Liver (tissue), 9 donors: ENCODE results near the gene EIF3I. TPM values are rescaled to one million over a fixed set of nuclear protein-coding genes. Genes with fewer than 3 reads are reported as not detected.

Experiments used
- DNase-seq: peaks from one replicate; pipeline ENCODE4 v3.0.0-alpha.2; 2017; ENCODE audit warnings: low spot score
- H3K27ac ChIP-seq, 2 donors: one replicate each; pipeline ENCODE4 v1.7.0; 2013; ENCODE audit warnings: inconsistent platforms in 2 of 2, low read length in 2 of 2, control low read depth in 1 of 2, low read depth in 1 of 2, mild to moderate bottlenecking in 1 of 2
- H3K27me3 ChIP-seq, 4 donors: one replicate each; pipeline versions ENCODE4 v1.6.1 to v1.7.0; 2013; ENCODE audit warnings: low read length in 3 of 4, inconsistent platforms in 1 of 4, mild to moderate bottlenecking in 1 of 4, moderate library complexity in 1 of 4; ENCODE audit not compliant: control insufficient read depth in 4 of 4, insufficient read depth in 4 of 4
- H3K36me3 ChIP-seq, 4 donors: one replicate each; pipeline versions ENCODE4 v1.6.1 to v1.7.0; 2013; ENCODE audit warnings: low read length in 3 of 4, mild to moderate bottlenecking in 3 of 4, low read depth in 1 of 4, moderate library complexity in 1 of 4; ENCODE audit not compliant: control insufficient read depth in 4 of 4, insufficient read depth in 3 of 4
- H3K4me1 ChIP-seq, 4 donors: one replicate each; pipeline versions ENCODE4 v1.6.1 to v1.7.0; 2013; ENCODE audit warnings: low read length in 3 of 4, mild to moderate bottlenecking in 3 of 4, moderate library complexity in 1 of 4; ENCODE audit not compliant: control insufficient read depth in 4 of 4, insufficient read depth in 4 of 4
- H3K4me3 ChIP-seq, 3 donors: one replicate each; pipeline versions ENCODE4 v1.6.1 to v1.7.0; 2013; ENCODE audit warnings: low read length in 3 of 3, control low read depth in 1 of 3, low read depth in 1 of 3, mild to moderate bottlenecking in 1 of 3
- H3K9ac ChIP-seq, 2 donors: one replicate each; pipeline ENCODE4 v1.7.0; 2013; ENCODE audit warnings: low read length in 2 of 2, mild to moderate bottlenecking in 2 of 2, moderate library complexity in 2 of 2, control low read depth in 1 of 2, low read depth in 1 of 2
- H3K9me3 ChIP-seq, 4 donors: one replicate each; pipeline versions ENCODE4 v1.6.1 to v1.7.0; 2013; ENCODE audit warnings: low read length in 3 of 4; ENCODE audit not compliant: control insufficient read depth in 4 of 4
- CTCF ChIP-seq: fragments of 150-350 bp; IDR thresholded peaks from 2 replicates; pipeline ENCODE4 v1.5.1; 2017; ENCODE audit warnings: improper control_type of control experiment, low read depth, low read length; ENCODE audit not compliant: missing input control
- FOXA1 ChIP-seq: IDR thresholded peaks from 2 replicates; pipeline ENCODE4 v1.6.1; 2016; ENCODE audit warnings: antibody characterized with exemption
- FOXA2 ChIP-seq: IDR thresholded peaks from 2 replicates; pipeline ENCODE4 v1.6.1; 2016; ENCODE audit warnings: antibody characterized with exemption
- GABPA ChIP-seq, 2 donors: IDR thresholded peaks in 1 of 2; conservative IDR thresholded peaks in 1 of 2; 2 replicates each; pipeline ENCODE4 v1.6.1; 2016; ENCODE audit warnings: antibody characterized with exemption in 2 of 2, mild to moderate bottlenecking in 1 of 2, moderate library complexity in 1 of 2
- HNF4A ChIP-seq, 2 donors: conservative IDR thresholded peaks; 2 replicates each; pipeline ENCODE4 v1.6.1; 2016; ENCODE audit warnings: antibody characterized with exemption in 2 of 2, mild to moderate bottlenecking in 2 of 2
- HNF4G ChIP-seq: IDR thresholded peaks from 2 replicates; pipeline ENCODE4 v1.6.1; 2016; ENCODE audit warnings: antibody characterized with exemption
- JUND ChIP-seq, 2 donors: IDR thresholded peaks; 2 replicates each; pipeline ENCODE4 v1.6.1; 2016; ENCODE audit warnings: antibody characterized with exemption in 2 of 2
- NR2F2 ChIP-seq: IDR thresholded peaks from 2 replicates; pipeline ENCODE4 v1.6.1; 2016; ENCODE audit warnings: antibody characterized with exemption
- REST ChIP-seq: IDR thresholded peaks from 2 replicates; pipeline ENCODE4 v1.6.1; 2016; ENCODE audit warnings: antibody characterized with exemption, mild to moderate bottlenecking
- RXRA ChIP-seq, 2 donors: IDR thresholded peaks; 2 replicates each; pipeline ENCODE4 v1.6.1; 2017 to 2018; ENCODE audit warnings: antibody characterized with exemption in 2 of 2, mild to moderate bottlenecking in 1 of 2
- TAF1 ChIP-seq: conservative IDR thresholded peaks from 2 replicates; pipeline ENCODE4 v1.6.1; 2016; ENCODE audit warnings: antibody characterized with exemption, mild to moderate bottlenecking
- YY1 ChIP-seq: IDR thresholded peaks from 2 replicates; pipeline ENCODE4 v1.6.1; 2016; ENCODE audit warnings: antibody characterized with exemption, mild to moderate bottlenecking
- ZBTB33 ChIP-seq: IDR thresholded peaks from 2 replicates; pipeline ENCODE4 v1.6.1; 2016; ENCODE audit warnings: antibody characterized with exemption
- WGBS: extraction: QIAGEN DNeasy Blood & Tissue Kit; methylation state at CpG from one replicate; pipeline ENCODE4 v1.1.7; 2013; 5-methylcytosine and 5-hydroxymethylcytosine counted together
- polyA plus RNA-seq, 2 donors: library from polyadenylated mRNA; stranded (reverse) in 1 of 2; unstranded in 1 of 2; fragments of 200-250 nt in 1 of 2; fragments of >200 nt in 1 of 2; fragmentation: Nextera tagmentation in 1 of 2; extraction: Ambion mirVana in 1 of 2; gene quantifications; one replicate each; pipeline versions ENCODE4 v1.2.1 to v1.2.3, GENCODE V29; 2013 to 2015
- total RNA-seq, 2 donors: library from RNA; depleted of rRNA; stranded (reverse); fragments of >200 nt; gene quantifications; one replicate each; pipeline ENCODE4 v1.2.3, GENCODE V29; 2014
- TF ChIP-seq, protein P1 (sequence below): IDR thresholded peaks from 2 replicates; pipeline ENCODE4 v1.6.1; 2016; ENCODE audit warnings: antibody characterized with exemption
- donor health status: healthy.
- donor health status: healthy.
- donor health status: healthy.
- donor health status: healthy.
- donor health status: healthy.

The EIF3I gene
- total and polyA plus RNA-seq, 4 donors, result 75.0 to 114 (median 99.7) TPM

- Histone ChIP-seq H3K27me3 (no peaks in the 10 kb centered on the region), H3K9me3 (no peaks in the 10 kb centered on the region), H3K27ac (no peak overlapping the region), H3K9ac (no peak overlapping the region), H3K4me3 (no peak overlapping the region), H3K36me3 (peaks cover 6 to 46% (median 40%) of the 10 kb centered on the region in 4 donors), H3K4me1 (peaks cover 7 to 14% (median 13%) of the 10 kb centered on the region in 4 donors)
- WGBS, result 95% methylated on average over 1 of the region's 1 CpG
- TF ChIP-seq YY1 (no peak), FOXA1 (no peak), TAF1 (no peak), NR2F2 (no peak), ZBTB33 (no peak), HNF4A (conservative IDR thresholded peaks at IDR 0.05) (no peak), JUND (IDR thresholded peaks at IDR 0.05) (no peak), REST (no peak), CTCF (no peak), RXRA (IDR thresholded peaks at IDR 0.05) (no peak), GABPA (IDR thresholded peaks at IDR 0.05 in 1 of 2, conservative IDR thresholded peaks at IDR 0.05 in 1 of 2) (no peak)
- DNase-seq, result no peak
These were observed 49.5 kb upstream of the EIF3I start for GRCh38 chr1:32172621-32173245.

GRCh38 chr1:32178380-32179192 lies 43.6 kb upstream of the EIF3I start:
- 47% methylated on average over 7 of the region's 7 CpGs for WGBS
- peak overlapping the region; percentile 87 to 98 for H3K27ac ChIP-seq
- TF ChIP-seq ZBTB33, result peak; percentile 78
- TF ChIP-seq NR2F2, result peak; percentile 75
- peak; percentile 13 to 50 for TF ChIP-seq GABPA (IDR thresholded peaks at IDR 0.05 in 1 of 2, conservative IDR thresholded peaks at IDR 0.05 in 1 of 2)
- TF ChIP-seq, protein P1, sequence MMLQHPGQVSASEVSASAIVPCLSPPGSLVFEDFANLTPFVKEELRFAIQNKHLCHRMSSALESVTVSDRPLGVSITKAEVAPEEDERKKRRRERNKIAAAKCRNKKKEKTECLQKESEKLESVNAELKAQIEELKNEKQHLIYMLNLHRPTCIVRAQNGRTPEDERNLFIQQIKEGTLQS, result peak; percentile 80
- TF ChIP-seq RXRA (IDR thresholded peaks at IDR 0.05), result peak; percentile 84
- TF ChIP-seq CTCF, result no peak
- peak; percentile 95 to 97 for TF ChIP-seq HNF4A (conservative IDR thresholded peaks at IDR 0.05)
- TF ChIP-seq FOXA2, result peak; percentile 85
- TF ChIP-seq HNF4G, result peak; percentile 81
- peak; percentile 84 for TF ChIP-seq FOXA1
- TF ChIP-seq TAF1, result no peak
- TF ChIP-seq YY1, result peak; percentile 58

More at GRCh38 chr1:32178380-32179192, 43.6 kb upstream of the EIF3I start:
- Histone ChIP-seq H3K27me3 (no peaks in the 10 kb centered on the region), H3K9me3 (no peaks in the 10 kb centered on the region), H3K4me3 (peak overlapping the region; percentile 68 to 87 (median 78)), H3K4me1 (peaks cover 16 to 47% (median 40%) of the 10 kb centered on the region in 4 donors), H3K9ac (peak overlapping the region; percentile 62 to 65), H3K36me3 (peaks cover 0 to 6% (median 2%) of the 10 kb centered on the region in 4 donors)
- DNase-seq, result no peak
